Measurements from ENCODE around the gene RPS6KA2.

DNA sequence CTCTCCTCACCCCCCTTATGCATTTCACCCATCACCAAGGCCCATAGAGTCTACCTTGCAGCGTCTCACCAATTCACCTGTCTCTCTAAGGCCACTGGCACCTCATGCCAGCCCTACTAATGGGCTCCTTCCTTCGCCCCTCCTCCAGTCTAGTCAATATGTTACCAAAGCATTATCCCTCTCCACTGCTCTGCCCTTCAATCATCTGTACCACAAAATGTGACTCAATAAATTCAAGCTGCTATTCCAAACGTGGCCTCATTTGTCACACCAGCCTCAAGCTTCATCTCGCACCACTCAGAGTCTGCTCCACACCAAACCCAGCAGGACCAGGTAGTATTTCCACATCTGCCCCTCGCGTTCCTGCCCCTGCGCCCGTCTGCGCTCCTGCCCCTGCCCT, 21.8 kb upstream of the RPS6KA2 start:
- TF ChIP-seq NFRKB (IDR thresholded peaks at IDR 0.05) (no peak), LEF1 (IDR thresholded peaks at IDR 0.05; ENCODE audit: borderline replicate concordance) (no peak), BHLHE40 (IDR thresholded peaks at IDR 0.05; ENCODE audit: borderline replicate concordance) (no peak), SP1 (IDR thresholded peaks at IDR 0.05) (no peak), ELF4 (IDR thresholded peaks at IDR 0.05) (no peak)
